LNCAP (cell line): ENCODE results near the gene NR5A2.
A peak's percentile ranks its signal among the peaks of the same experiment; 100 is the strongest.

ENCODE experiments used
- CTCF ChIP-seq: fragments of 450-650 bp; IDR thresholded peaks from 2 replicates; pipeline ENCODE4 v1.5.1; 2017; ENCODE audit warnings: mild to moderate bottlenecking

Gene NR5A2

GRCh38 chr1:200075938-200076546 is 48.5 kb downstream of the NR5A2 start:
- no peak for TF ChIP-seq CTCF

GRCh38 chr1:200079232-200079940 is 51.9 kb downstream of the NR5A2 start:
- no peak for TF ChIP-seq CTCF

- no peak for TF ChIP-seq CTCF
Measured at GRCh38 chr1:200081151-200081968, 53.9 kb downstream of the NR5A2 start.

DNA sequence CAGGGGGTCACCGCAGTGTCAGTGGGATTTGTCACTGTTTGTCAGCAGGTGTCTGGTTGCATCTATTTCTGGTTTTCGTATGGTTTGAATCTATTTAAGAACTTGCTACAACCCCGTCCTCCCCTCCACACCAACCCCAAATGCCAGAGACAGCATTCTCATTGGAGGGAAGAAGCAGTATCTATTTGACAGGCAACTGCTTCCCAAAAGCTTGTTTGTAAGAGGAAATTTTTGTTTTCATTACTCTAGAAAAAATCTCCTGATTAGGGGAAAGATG is 54.4 kb downstream of the NR5A2 start:
- no peak for TF ChIP-seq CTCF

- no peak for TF ChIP-seq CTCF
Measured at GRCh38 chr1:200082329-200082728, 54.8 kb downstream of the NR5A2 start.

DNA sequence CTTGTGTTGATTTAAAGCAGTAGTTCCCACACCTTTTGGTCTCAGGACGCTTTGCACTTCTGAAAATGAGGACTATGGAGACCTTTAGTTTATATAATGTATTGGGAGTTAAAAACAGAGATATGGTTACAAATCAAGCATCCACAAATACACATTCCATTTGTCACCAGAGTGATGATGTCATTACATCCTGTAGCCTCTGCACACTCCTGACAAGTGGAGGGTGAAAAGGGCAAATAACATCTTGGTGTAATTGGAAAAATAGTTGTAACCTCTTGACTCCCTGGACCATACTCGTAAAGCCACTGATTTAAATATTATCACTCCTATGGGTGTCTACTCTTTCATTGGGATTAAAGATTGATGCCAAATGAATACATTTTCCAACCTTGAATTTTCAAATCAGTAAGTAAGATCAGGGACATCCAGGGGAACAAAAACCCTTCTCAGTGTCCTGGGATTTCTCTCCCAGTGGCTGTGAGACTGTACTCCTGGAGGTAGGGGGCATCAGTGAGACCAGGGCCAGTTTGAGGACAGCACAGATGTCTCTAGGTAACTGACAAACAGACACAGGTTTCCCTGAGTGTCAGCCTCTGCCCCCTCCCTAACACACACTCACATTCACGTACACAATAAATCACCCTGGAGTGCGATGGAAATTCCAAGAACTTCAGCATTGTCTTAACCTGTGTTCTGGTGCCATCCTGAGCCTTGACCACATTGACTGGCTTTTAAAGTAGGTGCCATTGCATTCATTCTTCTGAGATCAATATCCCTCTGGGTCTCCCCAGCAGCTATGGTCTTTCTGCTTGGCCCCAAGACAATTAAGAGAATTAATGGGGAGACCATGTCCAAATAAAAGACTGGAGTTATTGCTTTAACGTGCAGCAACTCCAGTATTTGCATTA is 63.0 kb downstream of the NR5A2 start:
- peak; percentile 67 for TF ChIP-seq CTCF

DNA sequence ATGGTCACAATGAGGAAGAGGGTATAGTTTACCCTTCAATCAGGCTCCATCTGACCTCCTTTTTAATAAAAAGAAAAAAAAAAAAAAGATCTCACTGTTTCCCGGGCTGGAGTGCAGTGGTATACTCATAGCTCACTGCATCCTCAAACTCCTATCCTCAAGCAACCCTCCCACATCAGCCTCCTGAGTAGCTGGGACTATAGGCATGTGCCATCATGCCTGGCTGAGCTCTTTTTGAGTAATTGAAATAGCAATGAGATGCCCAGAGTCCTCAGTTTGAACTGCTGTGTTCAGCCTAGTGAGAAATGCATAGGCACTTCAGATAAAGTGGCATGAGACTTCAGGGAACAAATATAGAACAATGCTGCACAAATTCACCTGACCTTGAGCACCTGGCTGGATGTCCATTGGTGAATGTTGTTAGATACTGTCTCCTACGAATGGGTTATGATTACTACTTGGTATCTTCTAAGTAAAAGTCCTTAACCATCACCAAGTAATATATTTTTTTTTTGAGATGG is 67.6 kb downstream of the NR5A2 start:
- no peak for TF ChIP-seq CTCF
